Measurements from ENCODE around the gene ZNF43. TPM values are rescaled to one million over a fixed set of nuclear protein-coding genes. Genes with fewer than 3 reads are reported as not detected.
"Not testable (repeated sequence)": the region's sequence is repeated elsewhere in the genome, so short reads cannot be mapped to it uniquely, and the experiment has no call there.

The ZNF43 gene
- total and polyA plus RNA-seq, 2 experiments from 2014 or later, result 22.2 to 59.8 TPM

DNA sequence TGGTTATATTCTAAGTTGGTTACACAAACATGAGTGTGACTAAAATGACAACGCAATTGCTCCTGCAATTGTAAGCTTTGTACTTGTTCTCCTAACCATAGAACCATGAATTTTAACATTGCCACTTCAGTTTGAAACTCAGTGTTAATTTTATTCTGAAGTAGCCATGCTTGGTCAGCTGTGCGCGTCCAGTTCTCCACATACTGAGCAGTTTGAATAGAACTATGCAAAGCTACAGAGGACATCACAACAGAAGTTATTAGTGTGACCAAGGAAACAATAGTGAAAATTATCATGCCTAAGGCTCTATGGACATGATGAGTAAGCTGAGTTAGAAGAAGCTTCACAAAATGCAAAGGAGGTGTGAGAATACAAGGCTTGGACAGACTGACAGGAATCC is 49.0 kb downstream of the ZNF43 start:
- ATAC-seq (no peak), DNase-seq (ENCODE audit: low spot score) (no peak)
- no peak overlapping the region for H3K27ac ChIP-seq (ENCODE audit: low read depth)
- H3K27me3 ChIP-seq (ENCODE audit: insufficient read depth), result no peaks in the 10 kb centered on the region
- no peak overlapping the region for H3K4me2 ChIP-seq
- no peak overlapping the region for H3K4me3 Mint-ChIP-seq
- no peaks in the 10 kb centered on the region for H3K27me3 Mint-ChIP-seq (ENCODE audit: insufficient read depth, low read depth, poor library complexity)
- H3K36me3 ChIP-seq (ENCODE audit: insufficient read depth), result no peaks in the 10 kb centered on the region
- H3K9me2 ChIP-seq (ENCODE audit: insufficient read depth), result no peaks in the 10 kb centered on the region; the same call in 1 of the 2 replicates
- H3K9me3 Mint-ChIP-seq, result peaks cover 65% of the 10 kb centered on the region
- no peak overlapping the region for H3K4me3 ChIP-seq
- H3K36me3 Mint-ChIP-seq (ENCODE audit: low read depth), result peaks cover 20% of the 10 kb centered on the region; the same call in 2 of the 3 replicates
- H3K79me2 ChIP-seq (replicated peaks; ENCODE audit: insufficient read depth), result no peaks in the 10 kb centered on the region
- TF ChIP-seq EZH2 (IDR thresholded peaks at IDR 0.05; ENCODE audit: low read depth, unreplicated experiment), result no peak
- TF ChIP-seq, protein P1, sequence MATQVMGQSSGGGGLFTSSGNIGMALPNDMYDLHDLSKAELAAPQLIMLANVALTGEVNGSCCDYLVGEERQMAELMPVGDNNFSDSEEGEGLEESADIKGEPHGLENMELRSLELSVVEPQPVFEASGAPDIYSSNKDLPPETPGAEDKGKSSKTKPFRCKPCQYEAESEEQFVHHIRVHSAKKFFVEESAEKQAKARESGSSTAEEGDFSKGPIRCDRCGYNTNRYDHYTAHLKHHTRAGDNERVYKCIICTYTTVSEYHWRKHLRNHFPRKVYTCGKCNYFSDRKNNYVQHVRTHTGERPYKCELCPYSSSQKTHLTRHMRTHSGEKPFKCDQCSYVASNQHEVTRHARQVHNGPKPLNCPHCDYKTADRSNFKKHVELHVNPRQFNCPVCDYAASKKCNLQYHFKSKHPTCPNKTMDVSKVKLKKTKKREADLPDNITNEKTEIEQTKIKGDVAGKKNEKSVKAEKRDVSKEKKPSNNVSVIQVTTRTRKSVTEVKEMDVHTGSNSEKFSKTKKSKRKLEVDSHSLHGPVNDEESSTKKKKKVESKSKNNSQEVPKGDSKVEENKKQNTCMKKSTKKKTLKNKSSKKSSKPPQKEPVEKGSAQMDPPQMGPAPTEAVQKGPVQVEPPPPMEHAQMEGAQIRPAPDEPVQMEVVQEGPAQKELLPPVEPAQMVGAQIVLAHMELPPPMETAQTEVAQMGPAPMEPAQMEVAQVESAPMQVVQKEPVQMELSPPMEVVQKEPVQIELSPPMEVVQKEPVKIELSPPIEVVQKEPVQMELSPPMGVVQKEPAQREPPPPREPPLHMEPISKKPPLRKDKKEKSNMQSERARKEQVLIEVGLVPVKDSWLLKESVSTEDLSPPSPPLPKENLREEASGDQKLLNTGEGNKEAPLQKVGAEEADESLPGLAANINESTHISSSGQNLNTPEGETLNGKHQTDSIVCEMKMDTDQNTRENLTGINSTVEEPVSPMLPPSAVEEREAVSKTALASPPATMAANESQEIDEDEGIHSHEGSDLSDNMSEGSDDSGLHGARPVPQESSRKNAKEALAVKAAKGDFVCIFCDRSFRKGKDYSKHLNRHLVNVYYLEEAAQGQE (IDR thresholded peaks at IDR 0.05; ENCODE audit: unreplicated experiment), result no peak
- no peak for TF ChIP-seq POLR2AphosphoS5 (IDR thresholded peaks at IDR 0.05; ENCODE audit: low read depth)
- no peak for TF ChIP-seq EZH2phosphoT487 (IDR thresholded peaks at IDR 0.05; ENCODE audit: unreplicated experiment)
- no peak for TF ChIP-seq ZNF331 (CRISPR knock-in tag; IDR thresholded peaks at IDR 0.05; ENCODE audit: low read depth)
- no peak overlapping the region for H2AFZ ChIP-seq
- H3F3A ChIP-seq (replicated peaks; ENCODE audit: low read depth), result no peaks in the 10 kb centered on the region
- H3K4me1 ChIP-seq (ENCODE audit: insufficient read depth), result no peaks in the 10 kb centered on the region
- no peaks in the 10 kb centered on the region for H3K4me1 Mint-ChIP-seq
- H3K27ac Mint-ChIP-seq, result no peak overlapping the region
- H4K20me1 ChIP-seq (replicated peaks; ENCODE audit: insufficient read depth), result no peaks in the 10 kb centered on the region

DNA sequence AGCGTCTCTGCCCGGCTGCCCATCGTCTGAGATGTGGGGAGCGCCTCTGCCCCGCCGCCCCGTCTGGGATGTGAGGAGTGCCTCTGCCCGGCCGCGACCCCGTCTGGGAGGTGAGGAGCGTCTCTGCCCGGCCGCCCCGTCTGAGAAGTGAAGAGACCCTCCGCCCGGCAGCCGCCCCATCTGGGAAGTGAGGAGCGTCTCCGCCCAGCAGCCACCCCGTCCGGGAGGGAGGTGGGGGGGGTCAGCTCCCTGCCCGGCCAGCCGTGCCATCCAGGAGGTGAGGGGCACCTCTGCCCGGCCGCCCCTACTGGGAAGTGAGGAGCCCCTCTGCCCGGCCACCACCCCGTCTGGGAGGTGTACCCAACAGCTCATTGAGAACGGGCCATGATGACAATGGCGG is 60.2 kb downstream of the ZNF43 start:
- peaks cover 37% of the 10 kb centered on the region; the same call in 2 of the 3 replicates for H3K9me3 Mint-ChIP-seq
- not testable (repeated sequence) for H2AFZ ChIP-seq

GRCh38 chr19:21767065-21767800 is 68.7 kb downstream of the ZNF43 start, which contains the start of gene ZNF100:
Gene ZNF100 (minus strand): TSS chr19:21767579. CDS start chr19:21767429, 150 bp downstream.
- DNase-seq (ENCODE audit: low spot score) (peak; percentile 98), ATAC-seq (peak; percentile 98)
- Histone ChIP-seq H3K36me3 (ENCODE audit: insufficient read depth) (peaks cover 5% of the 10 kb centered on the region; the same call in 1 of the 2 replicates), H3K27ac (ENCODE audit: low read depth) (peak within 1 kb of the TSS; percentile 77), H3K79me2 (replicated peaks; ENCODE audit: insufficient read depth) (peaks cover 29% of the 10 kb centered on the region), H2AFZ (peak within 1 kb of the TSS; percentile 5), H3F3A (replicated peaks; ENCODE audit: low read depth) (no peaks in the 10 kb centered on the region), H4K20me1 (replicated peaks; ENCODE audit: insufficient read depth) (no peaks in the 10 kb centered on the region; the same call in 1 of the 2 replicates), H3K27me3 (ENCODE audit: insufficient read depth) (no peaks in the 10 kb centered on the region), H3K9me2 (ENCODE audit: insufficient read depth) (no peaks in the 10 kb centered on the region), H3K4me2 (peak within 1 kb of the TSS; percentile 90), H3K4me3 (peak within 1 kb of the TSS; percentile 60), H3K4me1 (ENCODE audit: insufficient read depth) (0 out of 2 replicates have a peak, but pooled peaks cover 6% of the 10 kb centered on the region)
- Mint-ChIP-seq H3K9me3 (no peaks in the 10 kb centered on the region; the same call in 2 of the 3 replicates), H3K36me3 (ENCODE audit: low read depth) (peaks cover 38% of the 10 kb centered on the region), H3K4me3 (peak within 1 kb of the TSS; percentile 97), H3K27me3 (ENCODE audit: insufficient read depth, low read depth, poor library complexity) (peaks cover 2% of the 10 kb centered on the region), H3K4me1 (peaks cover 10% of the 10 kb centered on the region; the same call in 2 of the 3 replicates), H3K27ac (peak within 1 kb of the TSS; percentile 97)
- TF ChIP-seq ZNF114 (CRISPR knock-in tag; IDR thresholded peaks at IDR 0.05) (no peak), CREB1 (CRISPR knock-in tag; IDR thresholded peaks at IDR 0.05; ENCODE audit: low read depth) (no peak), EZH2phosphoT487 (IDR thresholded peaks at IDR 0.05; ENCODE audit: unreplicated experiment) (no peak), POLR2AphosphoS5 (IDR thresholded peaks at IDR 0.05; ENCODE audit: low read depth) (peak; percentile 89), ZNF331 (CRISPR knock-in tag; IDR thresholded peaks at IDR 0.05; ENCODE audit: low read depth) (no peak)
- TF ChIP-seq, protein P2, sequence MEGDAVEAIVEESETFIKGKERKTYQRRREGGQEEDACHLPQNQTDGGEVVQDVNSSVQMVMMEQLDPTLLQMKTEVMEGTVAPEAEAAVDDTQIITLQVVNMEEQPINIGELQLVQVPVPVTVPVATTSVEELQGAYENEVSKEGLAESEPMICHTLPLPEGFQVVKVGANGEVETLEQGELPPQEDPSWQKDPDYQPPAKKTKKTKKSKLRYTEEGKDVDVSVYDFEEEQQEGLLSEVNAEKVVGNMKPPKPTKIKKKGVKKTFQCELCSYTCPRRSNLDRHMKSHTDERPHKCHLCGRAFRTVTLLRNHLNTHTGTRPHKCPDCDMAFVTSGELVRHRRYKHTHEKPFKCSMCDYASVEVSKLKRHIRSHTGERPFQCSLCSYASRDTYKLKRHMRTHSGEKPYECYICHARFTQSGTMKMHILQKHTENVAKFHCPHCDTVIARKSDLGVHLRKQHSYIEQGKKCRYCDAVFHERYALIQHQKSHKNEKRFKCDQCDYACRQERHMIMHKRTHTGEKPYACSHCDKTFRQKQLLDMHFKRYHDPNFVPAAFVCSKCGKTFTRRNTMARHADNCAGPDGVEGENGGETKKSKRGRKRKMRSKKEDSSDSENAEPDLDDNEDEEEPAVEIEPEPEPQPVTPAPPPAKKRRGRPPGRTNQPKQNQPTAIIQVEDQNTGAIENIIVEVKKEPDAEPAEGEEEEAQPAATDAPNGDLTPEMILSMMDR (conservative IDR thresholded peaks at IDR 0.05; ENCODE audit: low read depth in 2 of 2), result 0 out of 4 replicates have a peak, but pooled peaks of 1 of the 2 experiments have one; percentile 4

More for the DNA sequence above, 60.2 kb downstream of the ZNF43 start:
- H3K4me3 ChIP-seq; H3K36me3 Mint-ChIP-seq (ENCODE audit: low read depth); H3K36me3 ChIP-seq (ENCODE audit: insufficient read depth); H3K27me3 ChIP-seq (ENCODE audit: insufficient read depth); H3F3A ChIP-seq (replicated peaks; ENCODE audit: low read depth); H3K27me3 Mint-ChIP-seq (ENCODE audit: insufficient read depth, low read depth, poor library complexity); H4K20me1 ChIP-seq (replicated peaks; ENCODE audit: insufficient read depth); H3K4me1 Mint-ChIP-seq; H3K27ac Mint-ChIP-seq; DNase-seq (ENCODE audit: low spot score); H3K9me2 ChIP-seq (ENCODE audit: insufficient read depth); ATAC-seq; H3K4me1 ChIP-seq (ENCODE audit: insufficient read depth); H3K27ac ChIP-seq (ENCODE audit: low read depth); H3K4me3 Mint-ChIP-seq; H3K4me2 ChIP-seq; H3K79me2 ChIP-seq (replicated peaks; ENCODE audit: insufficient read depth): not testable (repeated sequence)

GRCh38 chr19:21766705-21767064 is 69.3 kb downstream of the ZNF43 start:
- peak overlapping the region; percentile 77; the same call in 1 of the 2 replicates for H3K27ac ChIP-seq (ENCODE audit: low read depth)

More at GRCh38 chr19:21766705-21767064, 69.3 kb downstream of the ZNF43 start:
- peak overlapping the region; percentile 97 for H3K27ac Mint-ChIP-seq
- H3K9me3 Mint-ChIP-seq; H3K9me2 ChIP-seq (ENCODE audit: insufficient read depth); H3F3A ChIP-seq (replicated peaks; ENCODE audit: low read depth); H3K4me1 Mint-ChIP-seq; H3K4me1 ChIP-seq (ENCODE audit: insufficient read depth); H3K27me3 ChIP-seq (ENCODE audit: insufficient read depth); H4K20me1 ChIP-seq (replicated peaks; ENCODE audit: insufficient read depth); H3K27me3 Mint-ChIP-seq (ENCODE audit: insufficient read depth, low read depth, poor library complexity); H3K36me3 ChIP-seq (ENCODE audit: insufficient read depth): not testable (repeated sequence)
- H3K36me3 Mint-ChIP-seq (ENCODE audit: low read depth), result peaks cover 43% of the 10 kb centered on the region
- peak overlapping the region; percentile 5 for H2AFZ ChIP-seq
- DNase-seq (ENCODE audit: low spot score) (peak; percentile 12), ATAC-seq (peak; percentile 9)
- H3K4me2 ChIP-seq, result peak overlapping the region; percentile 90
- peak overlapping the region; percentile 60 for H3K4me3 ChIP-seq
- peaks cover 29% of the 10 kb centered on the region for H3K79me2 ChIP-seq (replicated peaks; ENCODE audit: insufficient read depth)
- H3K4me3 Mint-ChIP-seq, result peak overlapping the region; percentile 97
